ENCODE data around the gene OR10D3.
"Not testable (repeated sequence)": the region's sequence is repeated elsewhere in the genome, so short reads cannot be mapped to it uniquely, and the experiment has no call there.

The OR10D3 gene

GRCh38 chr11:124159481-124159880, 23.7 kb upstream of the OR10D3 start:
- no peak for DNase-seq (ENCODE audit: low read depth)
- TF ChIP-seq CTCF (IDR thresholded peaks at IDR 0.05; ENCODE audit: insufficient read depth, low read depth, low read length, missing control alignments) = no peak
- H3K4me3 ChIP-seq (ENCODE audit: low read length) = no peak overlapping the region

- TF ChIP-seq CTCF (IDR thresholded peaks at IDR 0.05; ENCODE audit: insufficient read depth, low read depth, low read length, missing control alignments) = no peak
- DNase-seq (ENCODE audit: low read depth) = no peak
- H3K4me3 ChIP-seq (ENCODE audit: low read length) = no peak overlapping the region
These were observed 22.2 kb upstream of the OR10D3 start for GRCh38 chr11:124160986-124161385.

GRCh38 chr11:124167826-124168231, 15.3 kb upstream of the OR10D3 start:
- no peak for TF ChIP-seq CTCF (IDR thresholded peaks at IDR 0.05; ENCODE audit: insufficient read depth, low read depth, low read length, missing control alignments)
- DNase-seq (ENCODE audit: low read depth) = no peak
- no peak overlapping the region for H3K4me3 ChIP-seq (ENCODE audit: low read length)

- no peak for TF ChIP-seq CTCF (IDR thresholded peaks at IDR 0.05; ENCODE audit: insufficient read depth, low read depth, low read length, missing control alignments)
- H3K4me3 ChIP-seq (ENCODE audit: low read length) = no peak overlapping the region
- DNase-seq (ENCODE audit: low read depth) = peak; percentile 39
These were observed 14.3 kb upstream of the OR10D3 start for GRCh38 chr11:124168796-124169195.

- not testable (repeated sequence) for DNase-seq (ENCODE audit: low read depth); H3K4me3 ChIP-seq (ENCODE audit: low read length)
These were observed 12.8 kb upstream of the OR10D3 start for GRCh38 chr11:124170315-124170714.

GRCh38 chr11:124170801-124171586, 12.2 kb upstream of the OR10D3 start:
- no peak for TF ChIP-seq CTCF (IDR thresholded peaks at IDR 0.05; ENCODE audit: insufficient read depth, low read depth, low read length, missing control alignments)
- DNase-seq (ENCODE audit: low read depth) = no peak
- H3K4me3 ChIP-seq (ENCODE audit: low read length) = no peak overlapping the region

GRCh38 chr11:124172101-124172500, 11.0 kb upstream of the OR10D3 start:
- no peak overlapping the region for H3K4me3 ChIP-seq (ENCODE audit: low read length)

More at GRCh38 chr11:124172101-124172500, 11.0 kb upstream of the OR10D3 start:
- DNase-seq (ENCODE audit: low read depth) = no peak
- TF ChIP-seq CTCF (IDR thresholded peaks at IDR 0.05; ENCODE audit: insufficient read depth, low read depth, low read length, missing control alignments) = no peak
